ENCODE results near the gene OR1A2. TPM values are rescaled to one million over a fixed set of nuclear protein-coding genes. Genes with fewer than 3 reads are reported as not detected.
"Not testable (repeated sequence)": the region's sequence is repeated elsewhere in the genome, so short reads cannot be mapped to it uniquely, and the experiment has no call there.

Gene OR1A2, protein sequence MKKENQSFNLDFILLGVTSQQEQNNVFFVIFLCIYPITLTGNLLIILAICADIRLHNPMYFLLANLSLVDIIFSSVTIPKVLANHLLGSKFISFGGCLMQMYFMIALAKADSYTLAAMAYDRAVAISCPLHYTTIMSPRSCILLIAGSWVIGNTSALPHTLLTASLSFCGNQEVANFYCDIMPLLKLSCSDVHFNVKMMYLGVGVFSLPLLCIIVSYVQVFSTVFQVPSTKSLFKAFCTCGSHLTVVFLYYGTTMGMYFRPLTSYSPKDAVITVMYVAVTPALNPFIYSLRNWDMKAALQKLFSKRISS
- not detected for total RNA-seq

DNA sequence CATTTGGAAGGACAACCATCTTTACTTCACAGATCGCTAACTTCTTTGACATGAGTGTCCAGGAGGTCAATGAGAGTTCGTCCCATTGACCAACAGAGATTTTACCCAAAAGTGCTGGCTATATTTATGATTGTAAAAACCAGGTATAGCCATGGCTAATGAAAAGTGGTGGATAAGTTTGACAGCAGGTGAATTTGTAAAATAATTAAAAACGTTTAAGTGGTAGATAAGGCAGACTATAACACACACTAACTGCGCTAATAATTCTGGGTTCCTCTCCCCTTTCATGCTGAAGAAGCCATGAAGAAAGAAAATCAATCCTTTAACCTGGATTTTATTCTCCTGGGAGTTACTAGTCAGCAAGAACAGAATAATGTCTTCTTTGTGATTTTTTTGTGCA, at the start of gene OR1A2:
TSS of gene OR1A2 (plus strand) at position 301 of the 400 bp plus-strand sequence. CDS start at position 301, 0 bp downstream.
- ATAC-seq (no peak), DNase-seq (no peak)
- intact Hi-C loops (cut with DNase I, micrococcal nuclease) = no loop called here
- H3K27me3 Mint-ChIP-seq = peaks cover 14% of the 10 kb centered on the region
- no peaks in the 10 kb centered on the region for H3K4me1 Mint-ChIP-seq
- peaks cover 3% of the 10 kb centered on the region for H3K9me3 Mint-ChIP-seq (ENCODE audit: low read depth)
- H3K36me3 Mint-ChIP-seq (ENCODE audit: low read depth) = no peaks in the 10 kb centered on the region
- ChIA-PET POLR2A (no interaction called here), CTCF (no interaction called here)
- no peak within 1 kb of the TSS for H3K27ac Mint-ChIP-seq
- H3K4me3 Mint-ChIP-seq = no peak within 1 kb of the TSS

DNA sequence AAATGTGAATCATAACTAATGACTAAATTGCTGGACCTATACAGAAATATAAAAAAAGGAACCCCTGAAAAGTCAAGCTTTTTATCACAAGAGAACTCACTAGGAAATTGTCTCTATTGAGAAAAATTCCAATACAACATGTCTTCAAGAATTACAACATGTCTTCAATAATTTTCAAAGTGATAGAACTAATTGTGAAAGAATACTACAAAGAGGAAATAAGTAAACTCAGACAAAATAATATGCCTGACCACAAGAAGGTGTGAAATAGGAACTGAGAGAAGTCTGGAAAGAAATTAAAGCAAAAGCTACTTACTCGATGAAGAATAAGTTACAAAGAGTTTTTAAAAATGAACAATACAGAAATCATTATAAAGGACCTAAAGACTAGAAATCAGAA, 40.1 kb upstream of the OR1A2 start:
- CTCF ChIA-PET = no interaction called here
- ATAC-seq (no peak), DNase-seq (no peak)
- intact Hi-C loops (cut with DNase I, micrococcal nuclease) = no loop called here
- peaks cover 1% of the 10 kb centered on the region for H3K9me3 Mint-ChIP-seq (ENCODE audit: low read depth)
- H3K4me3 Mint-ChIP-seq = no peak overlapping the region
- POLR2A ChIA-PET = no interaction called here
- H3K4me1 Mint-ChIP-seq = no peaks in the 10 kb centered on the region
- no peak overlapping the region for H3K27ac Mint-ChIP-seq
- peaks cover 16% of the 10 kb centered on the region for H3K27me3 Mint-ChIP-seq
- H3K36me3 Mint-ChIP-seq (ENCODE audit: low read depth) = no peaks in the 10 kb centered on the region

DNA sequence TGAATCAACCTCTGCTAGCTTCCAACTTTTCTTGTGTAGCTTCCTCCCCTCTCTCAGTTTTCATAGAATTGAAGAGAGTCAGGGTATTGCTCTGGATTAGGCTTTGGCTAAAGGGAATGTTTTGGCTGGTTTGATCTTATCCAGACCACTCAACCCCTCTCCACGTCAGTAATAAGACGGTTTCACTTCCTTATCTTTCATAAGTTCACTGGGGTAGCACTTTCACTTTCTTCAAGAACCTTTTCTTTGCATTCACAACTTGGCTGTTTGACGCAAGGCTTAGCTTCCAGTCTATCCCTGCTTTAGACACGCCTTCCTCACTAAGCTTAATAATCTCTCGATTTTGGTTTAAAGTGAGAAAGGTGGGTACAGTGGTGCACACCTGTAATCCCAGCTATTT, 29.7 kb upstream of the OR1A2 start:
- ATAC-seq (no peak), DNase-seq (no peak)
- H3K27ac Mint-ChIP-seq = no peak overlapping the region
- ChIA-PET POLR2A (no interaction called here), CTCF (no interaction called here)
- peaks cover 5% of the 10 kb centered on the region for H3K9me3 Mint-ChIP-seq (ENCODE audit: low read depth)
- H3K36me3 Mint-ChIP-seq (ENCODE audit: low read depth) = no peaks in the 10 kb centered on the region
- peaks cover 9% of the 10 kb centered on the region for H3K27me3 Mint-ChIP-seq
- H3K4me3 Mint-ChIP-seq = no peak overlapping the region
- intact Hi-C loops (cut with DNase I, micrococcal nuclease) = no loop called here
- H3K4me1 Mint-ChIP-seq = peaks cover 2% of the 10 kb centered on the region

DNA sequence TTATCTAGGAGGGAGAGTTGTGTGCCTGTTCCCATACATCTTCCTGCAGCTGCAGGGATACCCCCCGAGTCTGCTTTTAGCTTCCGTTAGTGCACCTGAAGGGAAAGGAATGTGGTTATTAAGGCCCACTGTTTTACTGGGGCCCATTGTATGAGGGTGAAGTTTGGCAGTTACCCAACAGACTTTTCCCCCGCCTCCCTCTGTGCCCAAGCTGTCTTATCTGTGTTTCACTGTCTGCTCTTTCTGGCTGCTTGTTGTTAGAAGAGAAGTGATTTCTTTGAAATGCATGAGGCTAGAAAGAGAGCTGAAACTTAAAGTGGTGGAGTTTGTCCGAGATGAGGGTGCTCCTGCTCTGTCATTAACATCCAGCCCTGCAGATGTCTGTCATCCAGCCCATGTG, 7.4 kb upstream of the OR1A2 start:
- ATAC-seq = no peak
- H3K27ac Mint-ChIP-seq = no peak overlapping the region
- H3K36me3 Mint-ChIP-seq (ENCODE audit: low read depth) = no peaks in the 10 kb centered on the region
- DNase-seq = no peak
- no peaks in the 10 kb centered on the region for H3K9me3 Mint-ChIP-seq (ENCODE audit: low read depth)
- H3K4me1 Mint-ChIP-seq = no peaks in the 10 kb centered on the region
- H3K27me3 Mint-ChIP-seq = peaks cover 7% of the 10 kb centered on the region
- CTCF ChIA-PET = no interaction called here
- no peak overlapping the region for H3K4me3 Mint-ChIP-seq
- POLR2A ChIA-PET = no interaction called here
- intact Hi-C loops (cut with DNase I, micrococcal nuclease) = no loop called here

DNA sequence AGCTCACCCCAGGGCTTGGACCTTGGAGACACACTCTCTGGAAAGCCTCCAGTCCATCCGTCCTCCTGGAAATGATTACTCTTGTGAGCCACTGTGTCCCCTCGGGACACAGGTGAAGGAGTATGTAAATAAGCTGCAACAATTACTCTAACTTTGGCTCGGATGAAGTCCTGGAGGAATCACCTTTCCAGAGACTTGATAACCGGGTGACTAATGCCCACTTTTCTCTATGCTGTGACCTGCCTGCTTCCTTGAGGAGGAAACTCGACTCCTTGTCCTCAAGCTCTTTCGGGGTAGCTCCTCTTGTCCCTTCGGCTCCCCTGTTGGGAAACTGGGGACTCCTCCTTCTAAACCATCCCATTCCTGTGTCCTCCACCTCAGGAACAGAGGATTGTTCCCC, 10.0 kb downstream of the OR1A2 start, which contains the start of gene OR1A1:
TSS of gene OR1A1 (plus strand) at position 301 of the 400 bp plus-strand sequence. CDS start 7,954 bp downstream, outside the sequence.
- H3K36me3 Mint-ChIP-seq (ENCODE audit: low read depth) = no peaks in the 10 kb centered on the region
- ATAC-seq (no peak), DNase-seq (no peak)
- no peak within 1 kb of the TSS for H3K27ac Mint-ChIP-seq
- intact Hi-C loops (cut with DNase I, micrococcal nuclease) = no loop called here
- no peaks in the 10 kb centered on the region for H3K9me3 Mint-ChIP-seq (ENCODE audit: low read depth)
- CTCF ChIA-PET = interaction anchor here (0.6 kb wide), 2 partner anchors 45 to 159 kb away, joined by 3 read pairs; no protein-coding TSS in a partner anchor
- peaks cover 3% of the 10 kb centered on the region for H3K27me3 Mint-ChIP-seq
- no peak within 1 kb of the TSS for H3K4me3 Mint-ChIP-seq
- no peaks in the 10 kb centered on the region for H3K4me1 Mint-ChIP-seq
- POLR2A ChIA-PET = no interaction called here

DNA sequence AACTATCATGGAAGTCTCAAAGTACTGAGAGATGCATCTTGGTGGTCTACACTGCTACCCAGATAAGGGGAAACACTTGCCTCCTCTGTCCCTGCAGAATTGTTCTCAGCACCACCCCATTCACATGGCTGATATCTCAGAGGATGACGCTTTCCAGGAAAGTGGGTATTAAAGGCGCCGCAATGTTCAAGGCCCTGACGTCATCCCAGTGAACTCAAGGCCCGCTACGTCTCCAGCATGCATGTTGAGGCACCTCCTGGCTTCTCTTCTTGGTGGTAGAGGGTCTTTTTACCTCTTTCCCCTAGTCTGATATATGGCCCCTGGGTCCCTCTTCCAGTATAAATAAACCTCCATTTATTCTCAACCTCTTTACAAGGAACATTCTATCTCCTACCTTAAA, 11.2 kb downstream of the OR1A2 start:
- no peak for ATAC-seq
- peaks cover 5% of the 10 kb centered on the region for H3K27me3 Mint-ChIP-seq
- H3K9me3 Mint-ChIP-seq (ENCODE audit: low read depth) = no peaks in the 10 kb centered on the region
- ChIA-PET POLR2A (interaction anchor here (0.8 kb wide), 1 partner anchor 455 kb away, joined by 3 read pairs; no protein-coding TSS in a partner anchor), CTCF (no interaction called here)
- no peak overlapping the region for H3K4me3 Mint-ChIP-seq
- no peaks in the 10 kb centered on the region for H3K4me1 Mint-ChIP-seq
- H3K36me3 Mint-ChIP-seq (ENCODE audit: low read depth) = no peaks in the 10 kb centered on the region
- DNase-seq = no peak
- no peak overlapping the region for H3K27ac Mint-ChIP-seq
- intact Hi-C loops (cut with DNase I, micrococcal nuclease) = no loop called here

DNA sequence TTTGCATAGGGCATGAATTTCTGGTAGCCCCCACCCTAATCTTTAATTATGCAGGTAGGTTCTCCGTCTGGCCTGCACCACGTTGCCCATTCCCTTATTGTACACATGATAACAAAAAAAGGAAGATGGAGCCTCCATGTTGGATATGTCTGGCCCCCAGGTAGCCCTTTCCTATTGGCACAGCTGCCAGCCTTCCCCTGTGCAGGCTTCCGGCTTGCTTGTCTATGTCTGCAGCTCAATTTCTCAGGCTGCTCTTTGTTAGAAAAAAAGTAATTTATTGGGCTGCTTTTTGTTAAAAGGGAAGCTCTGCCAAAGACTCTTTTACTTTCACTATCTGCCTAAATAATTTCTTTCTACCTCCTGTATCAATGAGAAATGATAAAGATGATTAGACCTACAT, 15.7 kb downstream of the OR1A2 start:
- intact Hi-C loops (cut with DNase I, micrococcal nuclease) = no loop called here
- no peak overlapping the region for H3K4me3 Mint-ChIP-seq
- no peak for DNase-seq
- peaks cover 1% of the 10 kb centered on the region for H3K9me3 Mint-ChIP-seq (ENCODE audit: low read depth)
- ATAC-seq = no peak
- H3K27me3 Mint-ChIP-seq = peaks cover 7% of the 10 kb centered on the region
- no peaks in the 10 kb centered on the region for H3K36me3 Mint-ChIP-seq (ENCODE audit: low read depth)
- H3K27ac Mint-ChIP-seq = no peak overlapping the region
- CTCF ChIA-PET = no interaction called here
- POLR2A ChIA-PET = no interaction called here
- H3K4me1 Mint-ChIP-seq = no peaks in the 10 kb centered on the region

DNA sequence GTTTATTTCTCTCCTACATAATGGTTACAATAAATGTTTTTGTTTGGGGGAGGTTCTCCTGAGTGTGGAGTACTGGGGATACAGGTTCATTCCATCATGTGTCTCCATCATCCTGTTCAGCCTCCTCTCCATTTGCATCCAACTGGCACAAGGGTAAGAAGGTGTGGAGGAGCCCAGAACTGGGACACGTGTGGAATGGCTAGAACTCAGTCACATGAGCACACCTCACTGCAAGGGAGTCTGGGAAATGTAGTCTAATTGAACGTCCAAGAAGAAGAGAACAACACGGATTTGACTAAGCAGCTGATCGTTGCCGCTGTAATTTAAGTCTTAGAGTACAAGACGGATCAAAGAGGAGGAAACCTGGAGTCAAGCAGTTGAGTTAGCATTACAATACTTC, 16.3 kb downstream of the OR1A2 start:
- ChIA-PET CTCF (no interaction called here), POLR2A (no interaction called here)
- no peak overlapping the region for H3K4me3 Mint-ChIP-seq
- no peak overlapping the region for H3K27ac Mint-ChIP-seq
- H3K36me3 Mint-ChIP-seq (ENCODE audit: low read depth) = no peaks in the 10 kb centered on the region
- no peaks in the 10 kb centered on the region for H3K4me1 Mint-ChIP-seq
- peaks cover 7% of the 10 kb centered on the region for H3K27me3 Mint-ChIP-seq
- H3K9me3 Mint-ChIP-seq (ENCODE audit: low read depth) = peaks cover 1% of the 10 kb centered on the region
- intact Hi-C loops (cut with DNase I, micrococcal nuclease) = no loop called here
- DNase-seq (no peak), ATAC-seq (no peak)

DNA sequence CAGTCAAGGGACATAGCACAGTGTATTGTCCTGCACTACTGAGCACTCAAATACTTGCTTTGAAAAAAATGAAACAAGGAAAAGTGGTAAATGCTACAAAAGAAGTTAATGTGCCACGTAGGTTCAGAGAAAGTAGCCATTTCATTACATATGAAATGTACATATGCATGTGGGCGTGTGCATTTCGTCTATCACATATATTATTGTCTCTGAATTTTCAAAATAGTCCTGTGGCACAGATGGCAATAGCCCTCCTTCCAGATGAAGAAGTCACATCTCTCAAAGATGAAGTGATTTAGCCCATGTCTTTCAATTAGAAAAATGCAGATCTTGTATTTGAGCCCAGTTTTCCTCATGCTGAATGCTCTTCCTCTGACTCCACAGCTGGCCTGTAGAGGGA, 22.7 kb downstream of the OR1A2 start:
- not testable (repeated sequence) for H3K4me3 Mint-ChIP-seq

DNA sequence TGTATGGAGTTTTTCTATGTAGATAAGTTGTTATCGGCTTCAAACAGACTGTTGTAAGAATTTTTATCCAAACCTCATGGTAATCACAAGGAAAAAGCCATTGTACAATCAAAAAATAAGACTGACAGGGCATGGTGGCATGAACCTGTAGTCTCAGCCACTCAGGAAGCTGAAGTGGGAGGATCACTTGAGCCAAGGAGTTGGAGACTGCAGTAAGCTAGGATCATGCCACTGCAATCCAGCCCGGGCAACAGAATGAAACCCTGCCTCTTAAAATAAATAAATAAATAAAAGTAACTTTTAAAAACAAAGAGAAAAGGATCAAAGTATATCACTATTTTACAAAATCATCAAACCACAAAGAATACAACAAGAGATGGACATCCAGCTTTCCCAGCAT, 24.5 kb downstream of the OR1A2 start:
- ChIA-PET CTCF (no interaction called here), POLR2A (no interaction called here)
- Mint-ChIP-seq H3K27me3 (peaks cover 2% of the 10 kb centered on the region), H3K4me1 (peaks cover 11% of the 10 kb centered on the region), H3K36me3 (ENCODE audit: low read depth) (no peaks in the 10 kb centered on the region), H3K4me3 (no peak overlapping the region), H3K27ac (no peak overlapping the region), H3K9me3 (ENCODE audit: low read depth) (peaks cover 4% of the 10 kb centered on the region)
- ATAC-seq = no peak
- intact Hi-C loops (cut with DNase I, micrococcal nuclease) = no loop called here
- no peak for DNase-seq

More for the DNA sequence above, 22.7 kb downstream of the OR1A2 start:
- intact Hi-C loops (cut with DNase I, micrococcal nuclease); H3K36me3 Mint-ChIP-seq (ENCODE audit: low read depth); H3K27ac Mint-ChIP-seq; POLR2A ChIA-PET; H3K9me3 Mint-ChIP-seq (ENCODE audit: low read depth); H3K27me3 Mint-ChIP-seq; DNase-seq; ATAC-seq: not testable (repeated sequence)
- H3K4me1 Mint-ChIP-seq = peaks cover 11% of the 10 kb centered on the region
- CTCF ChIA-PET = interaction anchor here (0.7 kb wide), 1 partner anchor 31 kb away, joined by 4 read pairs; no protein-coding TSS in a partner anchor

DNA sequence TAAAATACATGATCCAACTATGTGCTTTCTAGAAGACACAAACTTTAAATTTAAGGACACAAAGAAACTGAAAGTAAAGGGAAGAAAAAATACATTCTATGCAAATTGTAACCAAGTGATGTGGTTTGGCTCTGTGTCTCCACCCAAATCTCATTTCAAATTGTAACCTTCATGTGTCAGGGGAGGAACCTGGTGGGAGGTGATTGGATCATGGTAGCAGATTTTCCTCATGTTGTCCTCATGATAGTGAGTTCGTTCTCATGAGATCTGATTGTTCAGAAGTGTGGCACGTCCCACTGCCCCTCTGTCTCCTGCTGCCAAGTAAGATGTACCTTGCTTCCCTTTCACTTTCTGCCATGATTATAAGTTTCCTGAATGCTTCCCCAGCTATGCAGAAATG, 25.2 kb downstream of the OR1A2 start:
- H3K27ac Mint-ChIP-seq = no peak overlapping the region
- ChIA-PET CTCF (no interaction called here), POLR2A (no interaction called here)
- intact Hi-C loops (cut with DNase I, micrococcal nuclease) = no loop called here
- no peaks in the 10 kb centered on the region for H3K27me3 Mint-ChIP-seq
- H3K4me3 Mint-ChIP-seq = peak overlapping the region; percentile 4
- no peaks in the 10 kb centered on the region for H3K36me3 Mint-ChIP-seq (ENCODE audit: low read depth)
- peak; percentile 14 for DNase-seq
- ATAC-seq = peak; percentile 42
- H3K4me1 Mint-ChIP-seq = peaks cover 11% of the 10 kb centered on the region
- H3K9me3 Mint-ChIP-seq (ENCODE audit: low read depth) = peaks cover 4% of the 10 kb centered on the region

DNA sequence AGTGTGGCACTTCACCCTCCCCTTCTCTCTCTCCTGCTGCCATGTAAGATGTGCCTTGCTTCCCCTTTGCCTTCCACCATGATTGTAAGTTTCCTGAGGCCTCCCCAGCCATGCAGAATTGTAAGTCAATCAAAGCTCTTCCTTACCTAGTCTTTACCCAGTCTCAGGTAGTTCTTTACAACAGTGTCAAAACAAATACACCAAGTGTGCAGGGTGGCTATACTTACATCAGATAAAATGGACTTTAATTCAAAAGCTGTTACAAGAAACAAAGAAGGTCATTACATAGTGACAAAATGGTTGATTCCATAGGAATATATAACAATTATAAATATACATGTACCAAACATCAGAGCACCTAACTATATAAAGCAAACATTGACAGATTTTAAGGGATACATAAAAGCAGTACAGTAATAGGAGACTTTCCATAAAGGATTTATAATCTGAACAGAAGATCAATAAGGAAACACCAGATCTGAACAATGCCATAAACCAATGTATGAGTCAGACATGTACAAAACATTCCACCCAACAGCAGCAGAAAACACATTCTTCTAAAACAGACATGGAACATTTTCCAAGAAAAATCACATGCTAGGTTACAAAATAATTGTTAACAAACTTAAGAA, 27.5 kb downstream of the OR1A2 start:
- CTCF ChIA-PET; H3K27ac Mint-ChIP-seq; POLR2A ChIA-PET; intact Hi-C loops (cut with DNase I, micrococcal nuclease); H3K36me3 Mint-ChIP-seq (ENCODE audit: low read depth); H3K9me3 Mint-ChIP-seq (ENCODE audit: low read depth); H3K4me3 Mint-ChIP-seq; ATAC-seq; DNase-seq; H3K27me3 Mint-ChIP-seq: not testable (repeated sequence)
- peaks cover 11% of the 10 kb centered on the region for H3K4me1 Mint-ChIP-seq
